DOHH2 (cell line): Measurements from ENCODE around the gene KRT80.

ENCODE experiments used
- CTCF ChIP-seq: fragments of 200-600 bp; sonication (generic); IDR thresholded peaks from one replicate; pipeline ENCODE4 v1.5.1; 2014; ENCODE audit warnings: antibody characterized with exemption, mild to moderate bottlenecking, low read depth, low read length; ENCODE audit not compliant: poor library complexity, severe bottlenecking
- EZH2phosphoT487 ChIP-seq: fragments of 200-600 bp; sonication (generic); IDR thresholded peaks from 2 replicates; pipeline ENCODE4 v1.6.1; 2017; ENCODE audit warnings: borderline replicate concordance, mild to moderate bottlenecking, antibody characterized with exemption, low read length, moderate library complexity, mixed read lengths

- TF ChIP-seq CTCF (no peak), EZH2phosphoT487 (no peak)
These were observed 26.5 kb downstream of the KRT80 start for GRCh38 chr12:52165096-52165855.
